K562 (cell line): ENCODE results near the gene SLC38A2. TPM values are rescaled to one million over a fixed set of nuclear protein-coding genes. Genes with fewer than 3 reads are reported as not detected.

ENCODE experiments used
- ATAC-seq: fragments of 200-7000 bp; cut with Tn5 transposase; 3 replicates; pipeline ENCODE4 v1.9.1; 2020; ENCODE audit warnings: moderate library complexity
- BruUV-seq: library from RNA; stranded (reverse); fragments of 400-500 nt; replicated peaks from 2 replicates; lab custom pipeline; 2021; lab: Mats Ljungman, UMichigan
- CTCF ChIA-PET: fragments of 300-600 bp; formaldehyde crosslinking; extraction: SDS; loops from one replicate; lab custom pipeline; 2021; ENCODE audit warnings: low intra/inter-chr PET ratio; lab: Yijun Ruan, JAX
- POLR2A ChIA-PET: fragments of 300-600, 350-650 bp; sonication (Branson Sonifier 250); formaldehyde crosslinking; extraction: SDS; loops from one replicate; lab custom pipeline; 2021; ENCODE audit warnings: antibody characterized with exemption, inconsistent platforms; lab: Yijun Ruan, JAX
- DNase-seq, 4 experiments: peaks; one replicate each; pipeline versions ENCODE4 v3.0.0 to v3.0.0-alpha.2; 2011 to 2018; ENCODE audit warnings: low spot score in 3 of 4, mixed read lengths in 3 of 4; ENCODE audit errors: extremely low read depth in 1 of 4
- FAIRE-seq: peaks from 2 replicates; lab custom pipeline; 2011; peaks lifted over from hg19 to GRCh38; lab: Jason Lieb, UNC
- H2AFZ ChIP-seq: 2 replicates; pipeline ENCODE4 v1.6.0; 2011; ENCODE audit warnings: low read depth, low read length, control low read depth, inconsistent platforms
- H3K27ac ChIP-seq: fragments of 200-600 bp; 3 replicates; pipeline ENCODE4 v1.8.0; 2011; ENCODE audit warnings: low read depth, mild to moderate bottlenecking, control low read depth, inconsistent platforms, low read length, moderate library complexity, mixed read lengths; ENCODE audit errors: extremely low read depth
- H3K27me3 ChIP-seq, 2 experiments: fragments of 300-600 bp in 1 of 2; 2 replicates in 1 of 2; 3 replicates in 1 of 2; pipeline versions ENCODE4 v1.6.0 to v1.8.0; 2011; ENCODE audit warnings: inconsistent platforms in 2 of 2, low read length in 2 of 2, mild to moderate bottlenecking in 1 of 2, mixed read lengths in 1 of 2, moderate library complexity in 1 of 2; ENCODE audit not compliant: control insufficient read depth in 2 of 2, insufficient read depth in 2 of 2
- H3K36me3 ChIP-seq: fragments of 300-600 bp; 3 replicates; pipeline ENCODE4 v1.8.0; 2011; ENCODE audit warnings: mild to moderate bottlenecking, low read length, inconsistent platforms; ENCODE audit not compliant: control insufficient read depth, insufficient read depth
- H3K4me1 ChIP-seq, 2 experiments: fragments of 200-600 bp in 1 of 2; replicated peaks in 1 of 2; 2 replicates in 1 of 2; 3 replicates in 1 of 2; pipeline versions ENCODE4 v1.5.1 to v1.8.0; 2011; ENCODE audit warnings: inconsistent platforms in 2 of 2, low read length in 2 of 2, mild to moderate bottlenecking in 1 of 2, mixed read lengths in 1 of 2, moderate library complexity in 1 of 2; ENCODE audit not compliant: control insufficient read depth in 2 of 2, insufficient read depth in 2 of 2
- H3K4me2 ChIP-seq: 2 replicates; pipeline ENCODE4 v1.6.1; 2011; ENCODE audit warnings: low read length, control low read depth, inconsistent platforms, mixed read lengths; ENCODE audit not compliant: insufficient read depth
- H3K4me3 ChIP-seq: fragments of 200-600 bp; sonication (generic), shearing (Covaris generic); 2 replicates; pipeline ENCODE4 v1.5.1; 2016; ENCODE audit warnings: control low read depth, inconsistent platforms
- H3K79me2 ChIP-seq: fragments of 200-600 bp; 3 replicates; pipeline ENCODE4 v1.8.0; 2011; ENCODE audit warnings: low read length, inconsistent platforms; ENCODE audit not compliant: control insufficient read depth, insufficient read depth
- H3K9ac ChIP-seq, 2 experiments: 2 replicates each; pipeline versions ENCODE4 v1.6.0 to v1.6.1; 2011; ENCODE audit warnings: low read depth in 2 of 2, low read length in 2 of 2, control low read depth in 1 of 2, inconsistent platforms in 1 of 2, mild to moderate bottlenecking in 1 of 2, mixed read lengths in 1 of 2; ENCODE audit not compliant: insufficient read depth in 1 of 2
- H3K9me1 ChIP-seq: one replicate; pipeline ENCODE4 v1.6.0; 2011; ENCODE audit warnings: inconsistent platforms, mild to moderate bottlenecking, low read length, moderate library complexity; ENCODE audit not compliant: control insufficient read depth, insufficient read depth
- H3K9me3 ChIP-seq: replicated peaks from 2 replicates; pipeline ENCODE4 v1.5.1; 2011; ENCODE audit warnings: low read depth, low read length, inconsistent platforms; ENCODE audit not compliant: control insufficient read depth, insufficient read depth
- H4K20me1 ChIP-seq: replicated peaks from 2 replicates; pipeline ENCODE4 v1.6.1; 2011; ENCODE audit warnings: low read length, inconsistent platforms, mixed read lengths; ENCODE audit not compliant: control insufficient read depth, insufficient read depth
- KDM1A ChIP-seq, 2 experiments: fragments of 450-650 bp; IDR thresholded peaks; 2 replicates each; pipeline ENCODE4 v1.6.1; 2016; ENCODE audit warnings: mild to moderate bottlenecking in 2 of 2
- ZBTB17 ChIP-seq: fragments of 450-650 bp; formaldehyde crosslinking; IDR thresholded peaks from 2 replicates; pipeline ENCODE4 v1.4.0; 2020; ENCODE audit warnings: mild to moderate bottlenecking
- WGBS: fragments of 100-300 bp; shearing (Covaris generic); methylation state at CpG from one replicate; pipeline ENCODE4 v1.1.6; 2016; ENCODE audit warnings: low coverage, mixed read lengths; ENCODE audit not compliant: insufficient coverage; ENCODE audit errors: missing lambda C conversion rate; 5-methylcytosine and 5-hydroxymethylcytosine counted together
- in situ Hi-C: fragments of 300-500 bp; cut with MboI; formaldehyde crosslinking; loops from 4 replicates; pipeline ENCODE4 v1.15.0; 2018; ENCODE audit warnings: inconsistent platforms, mixed read lengths
- intact Hi-C: fragments of 100-400 bp; cut with micrococcal nuclease; formaldehyde crosslinking; loops from 2 replicates; pipeline ENCODE4 v1.14.2; 2022
- polyA plus RNA-seq, 8 experiments: library from polyadenylated mRNA; depleted of rRNA in 4 of 8; stranded (reverse) in 5 of 8; unstranded in 3 of 8; fragments of >200 nt; fragmentation: Nextera tagmentation in 2 of 8; fragmentation: Illumina TruSeq in 1 of 8; extraction: Ambion mirVana in 2 of 8; extraction: Trizol in 1 of 8; gene quantifications; 2 replicates each; pipeline versions ENCODE4 v1.2.1 to v1.2.3, GENCODE V29; 2011 to 2014; ENCODE audit warnings: inconsistent platforms in 1 of 8, missing spikeins in 1 of 8
- total RNA-seq, 7 experiments: library from RNA; depleted of rRNA in 6 of 7; stranded (reverse); fragments of >200 nt in 6 of 7; fragmentation: Illumina TruSeq in 2 of 7; extraction: Trizol in 2 of 7; gene quantifications; 2 replicates each; pipeline versions ENCODE4 v1.2.1 to v1.2.3, GENCODE V29; 2011 to 2021; ENCODE audit warnings: low replicate concordance in 1 of 7
- TF ChIP-seq, protein P1 (sequence below): fragments of 450-650 bp; IDR thresholded peaks from 2 replicates; pipeline ENCODE4 v1.6.1; 2016

SLC38A2 gene
- total and polyA plus RNA-seq, 9 of the 15 experiments (the other 6 are each of a cell fraction or from before 2014, with no cell fraction given): 98.7 to 292 (median 143) TPM

DNA sequence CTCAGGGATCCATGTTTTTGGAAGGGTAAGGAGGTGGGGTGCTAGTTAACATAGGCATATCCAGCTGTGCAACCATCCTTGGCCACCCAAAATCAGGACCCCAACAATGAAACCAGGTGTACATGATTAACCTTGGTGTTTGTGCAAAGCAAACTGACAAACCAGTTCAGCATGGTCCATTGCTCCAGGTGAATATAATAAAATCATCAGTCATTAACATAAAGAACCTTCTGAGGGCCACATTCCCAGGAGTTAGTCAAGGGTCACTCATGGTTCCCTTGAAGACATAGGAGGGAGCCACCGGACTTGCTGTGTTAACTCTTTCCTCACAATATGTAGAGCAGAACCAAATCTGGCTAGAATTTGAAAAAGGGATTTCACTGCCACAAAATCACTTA, 17.8 kb downstream of the SLC38A2 start:
- H3K9me3 ChIP-seq: no peaks in the 10 kb centered on the region
- H3K27me3 ChIP-seq: no peaks in the 10 kb centered on the region
- no peak for DNase-seq
- no peak overlapping the region for H2AFZ ChIP-seq
- ChIA-PET CTCF (interaction anchor here (0.6 kb wide), 1 partner anchor 37 kb away, joined by 3 read pairs; no protein-coding TSS in a partner anchor), POLR2A (interaction anchor here (5.6 kb wide), 1 partner anchor 13 kb away, joined by 90 read pairs; no protein-coding TSS in a partner anchor)
- ATAC-seq: no peak
- no peak for FAIRE-seq
- no peak overlapping the region for H3K4me2 ChIP-seq
- intact Hi-C loops: loop anchor here (5.0 kb wide), 1 partner anchor 308 kb away; no protein-coding TSS in a partner anchor
- no peak overlapping the region for H3K9ac ChIP-seq
- no peak overlapping the region for H3K27ac ChIP-seq
- H3K79me2 ChIP-seq: no peaks in the 10 kb centered on the region
- H3K4me1 ChIP-seq: no peaks in the 10 kb centered on the region; a peak in 1 of 5 replicates
- BruUV-seq: no TSS peak
- peaks cover 7% of the 10 kb centered on the region; the same call in 1 of the 2 replicates for H4K20me1 ChIP-seq
- no peak for TF ChIP-seq KDM1A (IDR thresholded peaks at IDR 0.05)
- no peak for TF ChIP-seq ZBTB17 (CRISPR knock-in tag)
- TF ChIP-seq, protein P1, sequence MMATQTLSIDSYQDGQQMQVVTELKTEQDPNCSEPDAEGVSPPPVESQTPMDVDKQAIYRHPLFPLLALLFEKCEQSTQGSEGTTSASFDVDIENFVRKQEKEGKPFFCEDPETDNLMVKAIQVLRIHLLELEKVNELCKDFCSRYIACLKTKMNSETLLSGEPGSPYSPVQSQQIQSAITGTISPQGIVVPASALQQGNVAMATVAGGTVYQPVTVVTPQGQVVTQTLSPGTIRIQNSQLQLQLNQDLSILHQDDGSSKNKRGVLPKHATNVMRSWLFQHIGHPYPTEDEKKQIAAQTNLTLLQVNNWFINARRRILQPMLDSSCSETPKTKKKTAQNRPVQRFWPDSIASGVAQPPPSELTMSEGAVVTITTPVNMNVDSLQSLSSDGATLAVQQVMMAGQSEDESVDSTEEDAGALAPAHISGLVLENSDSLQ: no peak
- 9% methylated on average over 1 of the region's 1 CpG for WGBS
- in situ Hi-C loops: loop anchor here (10.0 kb wide), 1 partner anchor 310 kb away; no protein-coding TSS in a partner anchor
- H3K36me3 ChIP-seq: peaks cover 13% of the 10 kb centered on the region
- no peaks in the 10 kb centered on the region for H3K9me1 ChIP-seq
- no peak overlapping the region for H3K4me3 ChIP-seq
